Left cardiac atrium (tissue), 4 donors: Measurements from ENCODE around the gene NT5DC1. TPM values are rescaled to one million over a fixed set of nuclear protein-coding genes. Genes with fewer than 3 reads are reported as not detected.
A peak's percentile ranks its signal among the peaks of the same experiment; 100 is the strongest.

ENCODE experiments used
- ATAC-seq, 2 donors: fragments of 200-7000 bp; cut with Tn5 transposase; one replicate each; pipeline ENCODE4 v1.9.1; 2020; ENCODE audit warnings: mild to moderate bottlenecking in 2 of 2, moderate library complexity in 2 of 2
- DNase-seq: peaks from one replicate; pipeline ENCODE4 v3.0.0-alpha.2; 2020
- intact Hi-C, 2 donors: fragments of 100-400 bp; cut with DNase I; formaldehyde crosslinking; loops; one replicate each; pipeline versions ENCODE4 v1.14.1 to v1.15.1; 2022 to 2023
- total RNA-seq, 2 donors: library from RNA; stranded (reverse); fragmentation: NEBNext Ultra II Directional; extraction: Animal tissue kit (Norgen Biotek cat#: 25700); gene quantifications; one replicate each; pipeline ENCODE4 v1.2.1, GENCODE V29; 2021
- donor health status: DM: no; HTN: yes; CAD: no.
- donor health status: DM: no; HTN: yes; CAD: no; lungs with severe emphysema.
- donor health status: DM: yes; HTN: yes; CAD: no.
- donor health status: Dilated cardiomyopathy.

NT5DC1 gene
- total RNA-seq, 2 donors from 2014 or later, result 36.1 to 53.7 TPM

DNA sequence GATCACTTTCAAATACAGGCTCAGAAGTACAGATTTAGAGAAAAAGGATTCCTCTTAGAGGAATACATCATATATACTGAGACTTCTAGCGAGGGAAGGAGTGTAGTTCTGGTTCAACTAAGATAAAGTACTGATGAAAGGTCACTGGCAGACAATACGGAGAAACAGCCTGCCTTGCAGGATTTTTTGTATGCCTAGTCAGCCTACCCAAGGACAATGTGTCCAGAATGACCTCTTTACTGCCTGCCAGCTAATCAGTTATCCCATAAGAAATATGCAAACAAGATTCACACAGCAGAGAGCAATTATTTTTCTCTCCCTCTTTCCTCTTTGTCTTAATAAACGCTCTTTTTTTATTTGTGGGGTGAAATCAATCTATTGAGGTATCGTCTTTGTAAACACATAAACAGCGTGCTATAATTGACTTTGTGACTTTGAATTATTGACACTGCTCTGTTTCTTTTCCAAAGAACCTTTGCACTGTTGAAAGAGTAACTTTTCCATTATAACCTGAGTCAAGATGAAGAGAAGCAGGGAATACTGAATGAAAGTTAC is 154.7 kb downstream of the NT5DC1 start:
- ATAC-seq (no peak), DNase-seq (no peak)
- intact Hi-C loops, result no loop called here

DNA sequence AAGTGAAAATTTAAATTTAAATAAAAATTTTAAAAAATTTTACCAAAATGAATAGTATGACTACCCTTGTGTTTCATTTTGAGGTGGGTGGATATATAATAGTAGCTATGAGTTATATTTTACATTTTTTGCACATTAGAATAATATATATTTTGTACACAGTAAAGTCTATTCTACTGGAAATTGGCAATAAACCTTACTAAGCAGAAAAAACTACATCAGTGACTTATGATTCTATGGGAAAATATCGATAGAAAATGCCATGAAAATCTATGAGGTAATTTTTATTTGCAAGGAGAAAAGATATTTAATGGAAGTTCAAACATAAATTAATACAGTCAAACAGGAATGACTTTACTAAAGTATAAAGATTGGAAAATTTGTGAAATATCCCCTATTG is 156.0 kb downstream of the NT5DC1 start:
- ATAC-seq, result no peak
- DNase-seq, result no peak
- intact Hi-C loops, result no loop called here

DNA sequence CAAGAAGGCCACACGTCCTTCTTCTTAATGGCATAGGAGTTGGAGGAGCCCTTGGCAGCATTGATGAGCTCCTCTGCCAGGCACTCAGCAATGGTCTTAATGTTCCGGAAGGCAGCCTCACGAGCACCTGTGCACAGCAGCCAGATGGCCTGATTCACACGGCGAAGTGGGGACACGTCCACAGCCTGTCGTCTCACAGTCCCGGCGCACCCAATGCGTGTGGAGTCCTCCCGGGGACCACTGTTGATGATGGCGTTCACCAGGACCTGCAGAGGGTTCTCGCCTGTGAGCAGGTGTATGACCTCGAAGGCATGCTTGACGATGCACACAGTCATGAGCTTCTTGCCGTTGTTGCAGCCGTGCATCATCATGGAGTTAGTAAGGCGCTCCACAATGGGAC is 157.9 kb downstream of the NT5DC1 start:
- ATAC-seq, result no peak
- intact Hi-C loops, result no loop called here
- no peak for DNase-seq

DNA sequence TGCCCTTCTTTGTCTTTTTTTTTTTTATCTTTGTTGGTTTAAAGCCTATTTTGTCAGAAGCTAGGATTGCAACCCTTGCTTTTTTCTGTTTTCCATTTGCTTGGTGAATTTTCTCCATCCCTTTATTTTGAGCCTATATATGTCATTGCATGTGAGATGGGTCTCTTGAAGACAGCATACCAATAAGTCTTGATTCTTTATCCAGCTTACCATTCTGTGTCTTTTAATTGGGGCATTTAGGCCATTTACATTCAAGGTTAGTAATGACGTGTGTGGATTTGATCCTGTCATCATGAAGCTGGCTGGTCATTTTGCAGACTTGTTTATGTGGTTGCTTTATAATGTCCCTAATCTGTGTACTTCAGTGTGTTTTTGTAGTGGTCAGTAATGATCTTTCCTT is 162.7 kb downstream of the NT5DC1 start:
- ATAC-seq (no peak), DNase-seq (no peak)
- intact Hi-C loops, result no loop called here

DNA sequence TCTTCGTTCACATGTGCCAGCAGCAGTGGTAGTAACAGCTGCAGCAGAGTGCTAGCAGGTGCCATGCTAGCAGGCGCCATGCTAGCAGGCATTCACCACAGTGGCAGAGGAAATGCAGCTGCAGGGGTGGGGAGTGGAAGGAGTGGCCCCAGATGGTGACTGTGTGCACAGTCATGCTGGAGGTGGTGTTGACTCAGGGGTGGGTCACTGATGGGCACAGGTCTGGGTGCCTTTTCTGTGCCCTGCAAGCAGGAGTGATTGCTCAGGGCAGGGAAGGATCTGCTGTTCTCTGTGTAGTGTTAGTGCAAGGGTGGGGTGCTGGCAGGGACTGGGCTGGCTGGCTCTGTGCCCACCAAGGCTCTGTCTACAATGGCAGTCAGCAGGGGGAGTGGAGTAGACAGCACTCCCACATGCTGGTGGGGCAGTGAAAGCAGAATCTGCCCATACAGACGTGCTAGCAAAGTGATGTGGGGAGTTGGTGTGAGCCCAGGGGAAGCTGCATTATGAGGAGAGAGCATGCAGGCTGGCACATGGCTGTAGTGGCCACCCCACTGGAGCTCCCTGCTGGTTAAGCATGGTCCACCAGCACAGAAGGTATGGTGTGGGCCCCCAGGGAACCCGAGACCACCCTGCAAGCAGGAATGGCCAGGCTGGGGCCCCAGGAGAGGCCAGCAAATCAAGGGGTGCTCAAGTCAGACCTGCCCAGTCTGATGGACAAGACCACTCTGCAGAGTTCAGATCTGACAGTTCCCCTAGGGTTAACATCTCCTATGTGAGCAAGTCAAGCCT is 164.6 kb downstream of the NT5DC1 start:
- ATAC-seq, result peak in 1 of 2 donors; percentile 77
- intact Hi-C loops, result no loop called here
- peak; percentile 34 for DNase-seq

DNA sequence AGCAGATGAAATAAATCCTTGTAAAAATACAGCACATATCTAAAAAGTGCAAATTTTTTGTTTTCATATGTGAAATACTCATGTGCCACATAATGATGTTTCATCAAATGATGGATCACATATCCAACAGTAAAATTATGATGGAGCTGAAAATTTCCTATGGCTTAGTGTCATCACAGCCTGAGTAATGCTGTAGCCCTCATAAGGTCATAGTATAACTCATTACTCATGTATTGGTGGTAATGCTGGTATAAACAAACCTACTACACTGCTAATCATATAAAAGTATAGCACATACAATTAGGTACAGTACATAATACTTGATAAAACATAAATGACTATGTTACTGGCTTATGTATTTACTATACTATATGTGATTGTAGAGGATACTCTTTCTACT is 166.2 kb downstream of the NT5DC1 start:
- intact Hi-C loops, result no loop called here
- ATAC-seq (no peak), DNase-seq (no peak)

DNA sequence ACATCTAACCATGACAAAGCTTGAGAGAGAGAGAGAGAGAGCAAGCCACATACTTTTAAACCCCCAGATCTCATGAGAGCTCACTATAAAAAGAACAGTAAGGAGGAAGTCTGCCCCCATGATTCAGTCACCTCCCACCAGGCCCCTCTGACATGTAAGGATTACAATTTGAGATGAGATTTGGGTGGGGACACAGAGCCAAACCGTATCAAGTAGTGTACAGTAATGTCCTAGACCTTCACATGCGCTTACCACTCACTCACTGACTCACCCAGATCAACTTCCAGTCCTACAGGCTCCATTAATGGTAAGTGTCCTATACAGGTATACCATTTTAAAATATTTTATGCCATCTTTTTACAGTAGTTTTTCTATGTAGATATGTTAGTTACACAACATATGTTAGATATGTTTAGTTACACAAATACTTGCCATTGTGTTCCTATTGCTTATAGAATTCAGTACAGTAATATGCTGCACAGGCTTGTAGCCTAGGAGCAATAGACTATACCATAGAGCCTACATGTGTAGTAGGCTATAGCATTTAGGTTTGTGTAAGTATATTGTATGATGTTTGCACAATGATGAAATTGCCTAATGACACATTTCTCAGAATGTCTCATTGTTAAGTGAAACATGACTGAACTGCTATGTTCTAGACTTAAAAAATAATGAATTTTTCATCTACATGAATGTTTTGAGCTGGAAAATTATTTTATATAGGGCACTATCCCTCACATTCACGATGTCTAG is 167.4 kb downstream of the NT5DC1 start:
- ATAC-seq (no peak), DNase-seq (no peak)
- intact Hi-C loops, result no loop called here

DNA sequence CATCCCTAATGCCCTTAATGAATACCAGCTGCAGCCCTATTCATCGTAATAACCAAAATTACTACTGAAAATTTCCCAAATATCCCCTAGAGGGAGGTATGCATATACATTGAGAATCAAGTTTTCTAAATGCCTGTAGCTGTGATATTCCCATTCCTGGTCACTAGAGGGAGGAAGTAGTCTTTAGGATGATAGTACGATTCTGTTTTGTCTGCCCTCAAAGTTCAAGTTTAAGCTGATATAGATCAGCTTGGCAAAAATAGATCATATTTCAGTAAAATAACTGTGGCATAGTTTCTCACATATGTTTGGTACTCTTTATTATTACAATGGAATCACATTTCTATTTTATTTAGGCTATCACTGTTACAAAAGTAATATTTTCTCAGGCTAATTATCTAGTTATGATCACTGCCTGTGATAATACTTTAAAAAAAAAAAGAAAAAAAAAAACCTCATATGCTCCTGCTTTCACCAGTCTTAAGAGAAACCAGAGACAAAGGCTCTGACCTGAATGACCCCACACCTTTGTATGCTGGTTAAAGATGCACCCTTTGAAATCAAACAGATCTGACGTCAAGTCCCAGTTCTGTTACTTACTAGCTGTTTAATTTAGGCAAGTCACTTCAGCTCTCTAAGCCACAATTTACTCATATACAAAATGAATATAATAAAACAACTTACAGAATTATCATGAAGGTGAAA is 168.1 kb downstream of the NT5DC1 start:
- peak; percentile 70 to 72 for ATAC-seq
- no peak for DNase-seq
- intact Hi-C loops, result no loop called here

DNA sequence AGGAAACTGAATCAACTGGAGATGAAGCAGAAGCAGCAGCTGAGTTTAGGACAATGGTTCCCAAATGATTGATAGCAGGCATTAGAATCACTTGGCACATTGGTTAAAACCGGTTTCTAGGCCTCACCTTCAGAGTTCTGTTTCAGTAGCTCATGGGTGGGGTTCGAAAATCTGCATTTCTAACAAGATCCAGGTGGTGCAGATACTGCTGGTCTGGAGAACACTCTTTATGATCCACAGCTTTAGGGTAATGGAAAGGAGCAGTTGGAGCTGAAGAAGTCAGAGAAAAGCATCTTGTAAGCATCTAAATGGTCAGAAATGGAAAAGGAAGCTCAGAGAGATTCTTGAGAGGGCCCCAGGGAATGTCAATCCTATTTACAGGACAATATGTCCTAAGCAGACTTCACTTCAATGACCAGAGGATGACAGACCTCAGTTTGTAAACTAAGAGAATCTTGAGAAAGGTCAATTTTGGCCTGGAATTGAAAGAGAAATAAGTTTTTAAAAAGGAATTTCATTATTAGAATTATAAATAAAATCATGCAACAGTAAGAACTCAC is 170.6 kb downstream of the NT5DC1 start:
- DNase-seq (no peak), ATAC-seq (no peak)
- intact Hi-C loops, result loop anchor here (10.0 kb wide), 1 partner anchor 294 kb away; no protein-coding TSS in a partner anchor

DNA sequence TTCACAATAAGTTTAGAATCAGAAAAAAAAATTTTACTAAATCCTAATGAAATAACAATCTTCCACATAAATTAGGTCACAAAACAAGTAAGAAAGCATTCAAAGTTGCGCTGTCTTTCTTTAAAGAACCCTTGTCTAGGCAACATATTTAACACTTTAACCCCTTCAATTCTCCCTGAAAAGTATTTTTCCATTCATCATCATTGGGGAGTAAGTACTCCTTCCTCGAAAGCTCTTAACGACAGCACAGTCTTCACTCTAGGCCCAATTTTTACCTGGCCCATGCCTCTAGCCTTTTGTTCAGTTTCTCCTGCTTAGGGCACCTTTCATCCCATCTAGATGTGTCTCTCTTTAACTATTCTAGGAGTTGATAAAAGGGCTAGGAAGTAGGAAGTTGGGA is 176.5 kb downstream of the NT5DC1 start:
- intact Hi-C loops, result loop anchor here (10.0 kb wide), 1 partner anchor 288 kb away; no protein-coding TSS in a partner anchor
- ATAC-seq, result no peak
- DNase-seq, result no peak

DNA sequence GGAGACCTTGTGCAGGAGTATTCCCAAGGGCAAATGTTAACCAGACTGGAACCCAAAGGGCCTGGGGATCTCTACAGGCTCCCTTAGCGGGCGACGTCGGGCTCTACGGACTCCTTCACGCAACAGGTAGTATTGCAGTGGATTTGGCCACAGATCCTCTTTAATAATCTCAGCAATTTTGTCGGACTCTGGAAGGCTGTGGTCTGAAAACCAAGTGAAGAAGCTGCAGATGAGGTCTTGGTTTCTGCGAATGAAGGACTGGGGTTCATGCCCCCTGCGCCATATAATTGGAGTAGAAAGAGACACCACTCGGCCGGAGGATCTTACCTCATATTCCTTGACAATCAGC is 177.8 kb downstream of the NT5DC1 start:
- ATAC-seq (no peak), DNase-seq (no peak)
- intact Hi-C loops, result loop anchor here (10.0 kb wide), 1 partner anchor 286 kb away; no protein-coding TSS in a partner anchor

DNA sequence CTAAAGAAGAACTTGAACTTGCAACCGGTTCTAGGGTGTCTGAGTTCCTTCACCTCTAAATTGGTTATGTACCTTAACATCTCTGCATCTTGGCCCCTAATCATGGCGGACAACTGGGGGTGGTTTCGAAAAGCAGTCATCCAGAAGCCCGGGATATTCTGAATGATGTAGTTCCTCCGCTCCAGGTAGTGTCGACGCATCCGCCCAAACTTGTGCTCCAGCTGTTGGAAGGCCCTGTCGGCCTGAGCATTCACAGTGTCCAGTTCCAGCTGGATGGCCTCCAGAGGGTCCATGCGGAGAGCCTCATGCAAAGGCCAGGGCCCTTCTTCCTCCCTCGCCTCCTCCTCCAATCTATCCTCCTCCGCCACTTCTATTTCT is 178.2 kb downstream of the NT5DC1 start:
- DNase-seq (peak; percentile 70), ATAC-seq (peak; percentile 51 to 66)
- intact Hi-C loops, result loop anchor here (10.0 kb wide), 1 partner anchor 286 kb away; no protein-coding TSS in a partner anchor

DNA sequence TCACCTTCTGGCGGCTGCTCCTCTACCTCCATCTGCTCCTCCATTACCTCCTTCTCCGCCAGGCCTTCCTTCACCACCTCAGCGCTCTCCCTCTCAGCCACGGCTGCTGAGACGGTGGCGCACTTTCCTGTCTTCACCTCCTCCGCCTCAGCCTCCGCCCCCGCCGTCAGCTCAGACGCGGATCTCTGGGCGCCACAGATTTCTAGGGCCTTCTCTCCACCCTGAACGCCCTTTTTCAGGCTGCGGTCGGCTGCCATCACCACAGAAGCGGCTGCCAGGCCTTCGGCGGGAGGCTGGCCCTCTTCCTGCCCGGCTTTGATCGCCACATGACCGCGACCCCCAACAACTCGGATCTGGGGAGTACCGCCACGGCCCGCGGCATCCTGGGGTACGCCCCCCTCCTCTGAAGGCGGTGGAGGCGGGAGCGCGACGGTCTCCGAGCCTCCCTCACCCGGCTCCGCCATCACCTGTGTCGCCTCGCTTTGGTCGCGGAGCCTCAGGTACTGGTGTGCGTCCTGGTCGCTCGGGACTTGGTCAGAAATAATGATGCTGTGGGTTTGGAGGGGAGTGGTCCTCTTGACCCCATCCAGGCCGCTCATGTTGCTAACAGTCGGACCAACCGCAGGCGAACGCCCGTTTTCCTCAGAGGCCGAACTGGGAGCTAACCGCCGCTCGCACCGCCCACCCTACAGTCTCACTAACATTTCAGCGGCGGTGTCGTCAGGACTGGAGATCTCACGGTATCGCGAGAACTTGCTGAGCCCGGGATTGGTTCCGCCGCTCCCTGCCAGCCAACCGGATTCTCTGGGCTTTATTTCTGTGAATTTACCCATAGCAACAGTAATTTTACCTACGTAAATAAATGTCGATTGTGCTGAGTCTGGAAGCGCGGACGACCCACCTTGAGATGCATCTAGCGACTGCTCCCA is 178.8 kb downstream of the NT5DC1 start, which contains the start of gene TSPYL1:
Gene TSPYL1, minus strand, starts transcription at position 699 of the 929 bp plus-strand sequence. Its CDS starts 100 bp downstream, at position 599.
- intact Hi-C loops, result loop anchor here (10.0 kb wide), 1 partner anchor 285 kb away; no protein-coding TSS in a partner anchor
- ATAC-seq (peak; percentile 97), DNase-seq (peak; percentile 96)

DNA sequence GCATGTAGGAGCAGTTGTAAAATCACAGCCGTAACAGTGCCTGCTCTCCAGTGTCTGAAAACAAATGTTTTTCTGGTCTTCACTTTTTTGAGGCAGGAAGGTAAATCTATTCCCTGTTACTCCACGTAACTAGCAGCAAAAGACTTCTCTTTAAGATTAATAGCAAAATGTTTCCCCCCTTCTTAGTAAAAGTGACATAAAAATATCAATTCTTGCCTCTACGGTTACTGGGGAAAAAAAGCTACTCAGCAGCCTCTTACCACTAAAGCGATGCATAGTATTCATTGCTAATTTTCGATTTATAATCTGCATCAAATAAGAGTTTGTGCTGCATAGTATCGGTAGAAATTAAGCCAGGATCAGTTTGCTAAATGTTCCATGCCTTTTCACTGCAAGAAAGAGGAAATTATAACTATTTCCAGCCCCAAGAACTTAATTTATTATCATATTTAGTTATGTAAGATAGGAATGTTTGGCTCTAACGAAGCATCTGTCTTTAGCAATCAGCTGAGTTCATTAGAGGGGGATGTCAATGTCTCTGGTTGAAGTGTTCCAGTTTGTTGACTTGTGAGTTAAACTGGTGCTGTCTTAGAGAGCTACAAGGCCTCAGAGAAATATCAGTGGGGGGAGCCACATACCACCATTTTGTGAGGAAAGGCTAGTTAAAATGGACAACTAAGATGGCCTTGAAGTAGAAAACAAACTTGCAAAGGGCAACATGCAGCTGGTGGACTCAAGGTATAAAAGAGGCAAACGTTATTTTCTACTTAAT is 179.7 kb downstream of the NT5DC1 start:
- ATAC-seq (no peak), DNase-seq (no peak)
- intact Hi-C loops, result no loop called here

DNA sequence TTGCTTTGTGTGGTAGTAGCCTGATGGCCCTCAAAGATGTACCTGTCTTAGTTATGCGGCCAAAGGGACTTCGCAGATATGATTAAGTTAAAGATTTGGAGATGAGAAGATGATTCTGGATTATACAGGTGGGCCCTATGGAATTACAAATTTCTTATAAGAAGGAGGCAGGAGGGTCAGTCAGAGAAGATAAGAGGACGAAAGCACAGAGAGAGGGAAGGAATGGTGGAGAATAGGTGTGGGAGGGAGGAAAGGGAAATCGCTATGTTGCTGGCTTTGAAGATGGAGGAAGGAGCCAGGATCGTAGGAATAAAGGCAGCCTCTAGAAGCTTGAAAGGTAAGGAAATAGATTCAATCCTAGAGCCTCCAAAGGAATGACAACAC is 180.3 kb downstream of the NT5DC1 start:
- no peak for DNase-seq
- intact Hi-C loops, result no loop called here
- no peak for ATAC-seq

DNA sequence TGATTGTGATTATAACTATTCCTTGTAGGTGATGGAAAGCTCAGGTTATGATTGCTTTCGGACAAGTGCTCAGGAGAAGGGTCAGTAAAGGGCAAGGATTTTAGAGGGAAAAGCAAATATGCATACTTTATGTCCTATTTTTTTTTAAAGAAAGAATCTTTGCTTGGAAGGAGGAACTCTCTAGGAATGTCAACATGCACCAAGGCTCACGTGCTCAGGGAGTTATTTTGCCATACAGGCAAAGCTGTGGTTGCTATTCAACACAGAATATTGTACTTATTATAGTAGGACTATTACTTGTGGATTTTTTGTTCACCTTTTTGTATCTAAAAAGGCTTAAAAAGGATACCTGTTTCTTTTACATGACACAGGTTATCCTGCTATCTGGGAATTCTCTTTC is 182.0 kb downstream of the NT5DC1 start:
- ATAC-seq (no peak), DNase-seq (no peak)
- intact Hi-C loops, result no loop called here

DNA sequence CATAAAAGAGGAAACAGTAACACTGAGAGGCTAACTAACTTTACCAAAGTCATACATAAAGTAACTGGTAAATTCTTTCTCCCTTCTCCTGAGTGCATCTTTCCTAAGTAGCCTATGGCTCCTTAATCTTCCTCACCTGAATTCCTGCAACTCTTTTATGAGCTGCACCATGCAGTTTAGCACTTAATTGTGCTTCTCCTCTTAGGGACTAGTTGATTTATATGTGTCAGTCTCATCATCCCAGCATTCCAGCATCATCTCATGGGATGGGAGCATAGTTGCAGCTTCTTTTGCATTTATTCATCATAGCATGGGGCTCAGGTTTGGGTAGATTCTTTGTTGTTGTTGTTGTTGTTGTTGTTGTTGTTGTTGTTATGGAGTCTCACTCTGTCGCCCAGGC is 182.5 kb downstream of the NT5DC1 start:
- no peak for ATAC-seq

More for the DNA sequence above, 182.5 kb downstream of the NT5DC1 start:
- intact Hi-C loops, result no loop called here
- no peak for DNase-seq
